IPS DF 6.9 (cell line): ENCODE results near the gene OSBPL6.
"Not testable (repeated sequence)": the region's sequence is repeated elsewhere in the genome, so short reads cannot be mapped to it uniquely, and the experiment has no call there.

Experiments
- DNase-seq: peaks from one replicate; pipeline ENCODE4 v3.0.0-alpha.2; 2013; ENCODE audit warnings: low read depth, low spot score
- H3K27ac ChIP-seq: one replicate; pipeline ENCODE4 v1.5.1; 2013; ENCODE audit warnings: low read length, control low read depth
- H3K27me3 ChIP-seq: 2 replicates; pipeline ENCODE4 v1.6.1; 2013; ENCODE audit warnings: mild to moderate bottlenecking, low read length; ENCODE audit not compliant: control insufficient read depth, insufficient read depth
- H3K36me3 ChIP-seq: 2 replicates; pipeline ENCODE4 v1.6.1; 2013; ENCODE audit warnings: low read length; ENCODE audit not compliant: control insufficient read depth, insufficient read depth
- H3K4me1 ChIP-seq: 2 replicates; pipeline ENCODE4 v1.6.1; 2013; ENCODE audit warnings: low read length; ENCODE audit not compliant: control insufficient read depth, insufficient read depth
- H3K4me3 ChIP-seq: 2 replicates; pipeline ENCODE4 v1.5.1; 2013; ENCODE audit warnings: mild to moderate bottlenecking, low read length
- H3K9me3 ChIP-seq: 2 replicates; pipeline ENCODE4 v1.6.1; 2013; ENCODE audit warnings: low read length, inconsistent platforms; ENCODE audit not compliant: control insufficient read depth, insufficient read depth
- WGBS: extraction: QIAGEN DNeasy Blood & Tissue Kit; methylation state at CpG from one replicate; pipeline ENCODE4 v1.1.7; 2013; ENCODE audit warnings: mixed read lengths, missing lambda C conversion rate; ENCODE audit not compliant: insufficient read length, insufficient coverage; 5-methylcytosine and 5-hydroxymethylcytosine counted together

The OSBPL6 gene

GRCh38 chr2:178392215-178392614 lies 197.9 kb downstream of the OSBPL6 start:
- no CpG with 5 or more reads among the region's 3 CpGs for WGBS
- Histone ChIP-seq H3K27me3 (no peaks in the 10 kb centered on the region), H3K27ac (no peak overlapping the region)

DNA sequence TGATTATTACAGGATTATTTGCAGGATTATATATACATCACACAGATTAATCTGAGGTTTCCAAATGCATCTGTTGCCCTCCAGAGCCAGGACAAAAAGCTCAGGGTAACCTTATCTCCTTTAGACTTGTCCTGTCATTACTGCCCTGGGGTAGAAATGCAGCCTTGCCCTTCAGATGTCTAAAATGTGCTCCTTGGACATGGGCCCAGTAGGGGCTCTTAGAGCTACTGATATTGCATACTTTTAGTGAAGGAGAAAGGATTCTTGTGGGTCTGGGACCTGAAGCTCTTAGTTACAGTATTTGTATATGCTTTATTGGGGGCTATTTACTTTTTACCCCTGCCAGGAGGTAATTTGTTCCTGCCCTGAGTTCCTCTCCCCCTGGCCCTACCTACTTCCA lies 200.5 kb downstream of the OSBPL6 start:
- no peak overlapping the region for H3K27ac ChIP-seq
- no peaks in the 10 kb centered on the region for H3K4me1 ChIP-seq
- H3K27me3 ChIP-seq: no peaks in the 10 kb centered on the region
- no peak for DNase-seq
- H3K4me3 ChIP-seq: no peak overlapping the region
- no peaks in the 10 kb centered on the region for H3K9me3 ChIP-seq
- no peaks in the 10 kb centered on the region for H3K36me3 ChIP-seq

More at GRCh38 chr2:178392215-178392614, 197.9 kb downstream of the OSBPL6 start:
- no peaks in the 10 kb centered on the region for H3K36me3 ChIP-seq
- no peak for DNase-seq
- H3K4me1 ChIP-seq: no peaks in the 10 kb centered on the region
- no peak overlapping the region for H3K4me3 ChIP-seq
- no peaks in the 10 kb centered on the region for H3K9me3 ChIP-seq

DNA sequence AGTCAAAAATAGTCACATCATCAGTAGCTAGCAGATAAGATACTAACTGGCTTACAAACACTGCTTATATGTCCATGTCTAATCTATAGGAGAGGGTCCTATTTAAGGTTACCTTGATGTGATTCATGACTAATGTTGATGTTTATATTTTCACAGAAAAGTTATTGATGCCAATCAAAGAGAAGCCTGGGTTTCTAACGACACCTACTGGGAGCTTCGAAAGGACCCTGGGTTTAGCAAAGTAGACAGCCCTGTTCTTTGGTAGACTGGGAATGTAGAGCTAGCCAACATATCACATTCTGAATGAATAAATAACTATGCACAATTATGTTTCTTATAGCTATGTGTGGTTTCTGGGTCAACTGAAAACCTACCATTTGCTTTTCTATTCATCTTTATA lies 201.0 kb downstream of the OSBPL6 start:
- no CpG with 5 or more reads among the region's 2 CpGs for WGBS
- no peaks in the 10 kb centered on the region for H3K9me3 ChIP-seq
- no peaks in the 10 kb centered on the region for H3K36me3 ChIP-seq
- H3K27me3 ChIP-seq: no peaks in the 10 kb centered on the region
- H3K4me3 ChIP-seq: no peak overlapping the region
- H3K4me1 ChIP-seq: no peaks in the 10 kb centered on the region
- no peak for DNase-seq
- no peak overlapping the region for H3K27ac ChIP-seq

GRCh38 chr2:178395941-178396570 lies 201.7 kb downstream of the OSBPL6 start:
- DNase-seq: no peak
- Histone ChIP-seq H3K4me3 (no peak overlapping the region), H3K27me3 (no peaks in the 10 kb centered on the region), H3K27ac (no peak overlapping the region), H3K9me3 (no peaks in the 10 kb centered on the region), H3K36me3 (no peaks in the 10 kb centered on the region), H3K4me1 (no peaks in the 10 kb centered on the region)
- no CpG with 5 or more reads among the region's 8 CpGs for WGBS

- WGBS: no CpG with 5 or more reads among the region's 7 CpGs
- Histone ChIP-seq H3K36me3 (no peaks in the 10 kb centered on the region), H3K9me3 (no peaks in the 10 kb centered on the region), H3K27ac (no peak overlapping the region), H3K4me1 (no peaks in the 10 kb centered on the region), H3K4me3 (no peak overlapping the region), H3K27me3 (no peaks in the 10 kb centered on the region)
- no peak for DNase-seq
Observed at GRCh38 chr2:178397002-178397605, 202.8 kb downstream of the OSBPL6 start.

GRCh38 chr2:178401994-178402437 lies 207.7 kb downstream of the OSBPL6 start:
- Histone ChIP-seq H3K9me3 (no peaks in the 10 kb centered on the region), H3K36me3 (no peaks in the 10 kb centered on the region), H3K4me3 (no peak overlapping the region), H3K27ac (no peak overlapping the region), H3K4me1 (no peaks in the 10 kb centered on the region), H3K27me3 (no peaks in the 10 kb centered on the region)
- DNase-seq: no peak
- WGBS: no CpG with 5 or more reads among the region's 6 CpGs

DNA sequence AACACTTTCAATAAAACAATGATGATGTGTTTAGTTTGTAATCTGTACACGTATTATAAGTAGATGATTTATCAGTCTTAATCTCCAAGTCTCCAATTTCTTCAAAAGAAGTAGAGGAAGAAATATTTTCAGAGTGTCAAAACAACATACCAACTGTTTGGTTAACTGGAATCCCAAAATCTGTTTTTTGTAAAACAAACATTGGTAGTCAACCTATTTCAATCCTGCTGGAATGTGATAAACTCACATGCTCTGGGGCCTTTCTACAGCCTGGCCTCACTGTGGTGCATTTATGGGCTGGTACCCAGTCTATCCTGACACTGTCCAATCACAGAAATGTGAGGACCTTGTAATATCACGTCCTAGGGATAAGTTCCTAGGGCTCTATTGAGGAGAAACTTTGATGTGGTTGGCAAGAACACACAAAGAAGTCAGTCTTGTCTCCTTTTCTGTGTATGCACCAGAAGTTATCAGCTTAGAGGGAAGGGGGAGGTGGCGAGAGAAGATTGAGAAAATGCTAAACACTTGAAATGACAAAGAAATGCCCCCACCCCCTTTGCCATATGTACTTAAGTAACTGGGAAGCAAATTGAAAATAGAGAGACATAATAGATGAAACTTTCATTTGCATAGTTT lies 209.5 kb downstream of the OSBPL6 start:
- Histone ChIP-seq H3K27me3 (no peaks in the 10 kb centered on the region), H3K4me1 (no peaks in the 10 kb centered on the region), H3K9me3 (no peaks in the 10 kb centered on the region), H3K4me3 (no peak overlapping the region), H3K36me3 (no peaks in the 10 kb centered on the region), H3K27ac (no peak overlapping the region)
- no CpG with 5 or more reads among the region's 3 CpGs for WGBS
- DNase-seq: no peak

DNA sequence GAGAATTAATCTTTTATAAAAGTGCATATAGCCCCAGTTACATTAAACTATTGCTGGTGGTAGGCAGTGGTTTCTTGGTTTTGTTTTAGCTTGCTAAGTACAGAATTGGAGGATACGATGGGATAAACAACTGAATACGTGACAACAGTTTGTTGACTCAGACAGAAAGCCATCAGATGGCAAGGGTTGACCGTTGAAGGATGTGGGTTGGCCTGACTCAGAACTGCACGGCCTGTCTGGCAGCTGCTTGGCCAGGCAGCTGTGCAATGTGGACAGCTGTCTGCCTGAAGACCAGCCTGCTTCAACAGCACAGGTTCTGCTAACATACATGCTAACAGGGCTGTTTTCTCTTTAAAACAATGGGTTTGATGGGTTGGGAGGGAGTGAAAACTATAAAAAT lies 210.1 kb downstream of the OSBPL6 start:
- Histone ChIP-seq H3K36me3 (no peaks in the 10 kb centered on the region), H3K27me3 (no peaks in the 10 kb centered on the region), H3K9me3 (no peaks in the 10 kb centered on the region), H3K4me3 (no peak overlapping the region), H3K4me1 (no peaks in the 10 kb centered on the region), H3K27ac (no peak overlapping the region)
- DNase-seq: no peak
- no CpG with 5 or more reads among the region's 4 CpGs for WGBS

- H3K27me3 ChIP-seq: no peaks in the 10 kb centered on the region
- no peaks in the 10 kb centered on the region for H3K9me3 ChIP-seq
- no peak for DNase-seq
- no CpG with 5 or more reads among the region's 5 CpGs for WGBS
- no peak overlapping the region for H3K27ac ChIP-seq
- no peaks in the 10 kb centered on the region for H3K36me3 ChIP-seq
- H3K4me1 ChIP-seq: no peaks in the 10 kb centered on the region
- no peak overlapping the region for H3K4me3 ChIP-seq
Observed at GRCh38 chr2:178409261-178409660, 214.9 kb downstream of the OSBPL6 start.

DNA sequence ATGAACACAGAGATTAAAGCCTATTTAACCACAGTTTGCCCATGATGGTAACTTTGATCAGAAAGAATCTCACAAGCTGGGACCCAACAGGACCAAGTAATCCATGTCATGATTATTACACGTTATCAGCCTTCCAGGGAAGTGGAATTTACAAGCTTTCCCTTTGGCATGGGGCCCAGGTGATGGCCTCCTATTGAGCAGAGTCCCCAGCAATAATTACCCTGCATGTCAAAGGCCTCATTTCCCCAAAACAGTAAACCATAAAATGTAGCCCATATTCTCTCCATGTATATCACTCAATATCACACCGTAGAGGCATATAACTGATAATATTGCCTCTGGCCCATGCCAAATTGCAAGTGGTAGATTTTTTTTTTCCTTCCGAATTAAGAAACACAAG lies 217.7 kb downstream of the OSBPL6 start:
- no peak overlapping the region for H3K4me3 ChIP-seq
- no peaks in the 10 kb centered on the region for H3K9me3 ChIP-seq
- H3K36me3 ChIP-seq: no peaks in the 10 kb centered on the region
- no peaks in the 10 kb centered on the region for H3K27me3 ChIP-seq
- no peak for DNase-seq
- H3K27ac ChIP-seq: no peak overlapping the region
- no CpG with 5 or more reads among the region's 3 CpGs for WGBS
- peaks cover 1% of the 10 kb centered on the region; the same call in 1 of the 2 replicates for H3K4me1 ChIP-seq

DNA sequence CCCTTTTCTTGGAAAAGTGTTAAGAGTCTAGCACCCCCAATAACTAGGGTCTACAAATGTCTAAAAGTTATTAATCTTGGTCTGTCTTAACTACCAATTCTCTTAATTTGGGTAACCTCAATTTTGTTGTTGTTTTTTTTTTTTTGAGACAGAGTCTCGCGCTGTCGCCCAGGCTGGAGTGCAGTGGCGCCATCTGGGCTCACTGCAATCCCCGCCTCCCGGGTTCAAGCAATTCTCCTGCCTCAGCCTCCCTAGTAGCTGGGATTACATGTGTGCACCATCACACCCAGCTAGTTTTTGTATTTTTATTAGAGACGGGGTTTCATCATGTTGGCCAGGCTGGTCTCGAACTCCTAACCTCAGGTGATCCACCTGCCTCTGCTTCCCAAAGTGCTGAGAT lies 218.1 kb downstream of the OSBPL6 start:
- H3K27me3 ChIP-seq, H3K9me3 ChIP-seq, H3K4me3 ChIP-seq, H3K4me1 ChIP-seq, H3K27ac ChIP-seq, DNase-seq, H3K36me3 ChIP-seq: not testable (repeated sequence)
- no CpG with 5 or more reads among the region's 8 CpGs for WGBS
